Activated naive CD8-positive, alpha-beta T cell (primary cell): ENCODE data around the gene ALX3.

ENCODE experiments used
- H3K27ac Mint-ChIP-seq: one replicate; pipeline ENCODE4 v1.8.0; 2021; ENCODE audit warnings: mixed read lengths
- H3K27me3 Mint-ChIP-seq: one replicate; pipeline ENCODE4 v1.8.0; 2021; ENCODE audit warnings: mixed read lengths
- H3K36me3 Mint-ChIP-seq: one replicate; pipeline ENCODE4 v1.8.0; 2021; ENCODE audit warnings: mixed read lengths
- H3K4me1 Mint-ChIP-seq: one replicate; pipeline ENCODE4 v1.8.0; 2021; ENCODE audit warnings: low read depth, mixed read lengths
- H3K4me3 Mint-ChIP-seq: one replicate; pipeline ENCODE4 v1.8.0; 2021; ENCODE audit warnings: mild to moderate bottlenecking, mixed read lengths
- H3K9me3 Mint-ChIP-seq: one replicate; pipeline ENCODE4 v1.8.0; 2021; ENCODE audit warnings: low read depth, mixed read lengths

Gene ALX3

DNA sequence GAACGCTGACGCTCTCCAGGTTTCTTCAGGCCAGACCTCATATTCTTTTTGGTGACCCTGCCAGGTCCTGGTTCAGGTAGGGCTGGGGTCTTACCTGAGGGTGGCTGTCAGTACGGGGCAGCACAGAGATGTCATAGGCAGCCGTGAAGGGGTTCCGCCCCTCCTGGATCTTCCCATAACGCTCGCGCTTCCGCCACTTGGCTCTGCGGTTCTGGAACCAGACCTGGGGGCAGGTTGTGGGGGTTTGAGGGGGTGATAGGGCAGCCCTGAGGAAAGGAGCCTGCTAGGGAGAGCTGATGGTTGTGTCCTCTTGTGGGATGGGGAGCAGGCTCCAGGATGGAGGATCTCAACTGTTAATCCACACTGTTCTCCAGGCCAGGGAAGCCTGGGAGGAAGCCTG is 9.1 kb downstream of the ALX3 start:
- H3K4me3 Mint-ChIP-seq: no peak overlapping the region
- no peaks in the 10 kb centered on the region for H3K9me3 Mint-ChIP-seq
- peaks cover 2% of the 10 kb centered on the region for H3K4me1 Mint-ChIP-seq
- H3K36me3 Mint-ChIP-seq: peaks cover 3% of the 10 kb centered on the region
- H3K27me3 Mint-ChIP-seq: peaks cover 2% of the 10 kb centered on the region
- no peak overlapping the region for H3K27ac Mint-ChIP-seq

DNA sequence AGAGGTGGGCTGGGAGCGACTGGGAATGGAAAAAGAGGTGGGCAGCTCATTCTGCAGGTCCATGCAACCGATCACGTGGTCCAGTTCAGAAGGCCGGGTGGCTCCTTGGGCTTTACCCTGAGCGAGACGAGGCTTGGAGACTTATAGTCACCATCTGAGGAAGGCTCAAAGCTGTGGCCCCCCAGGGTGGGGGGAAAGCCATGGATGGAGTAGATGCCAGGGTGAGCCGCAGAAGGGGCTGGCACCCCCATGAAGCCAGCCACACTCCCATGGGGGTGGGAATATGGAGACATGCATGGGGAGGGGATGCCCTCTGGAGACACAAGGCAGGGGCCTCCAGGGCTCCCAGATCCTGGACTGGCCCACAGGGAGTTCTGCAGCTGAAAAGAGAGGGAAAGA is 9.8 kb downstream of the ALX3 start:
- Mint-ChIP-seq H3K27me3 (no peaks in the 10 kb centered on the region), H3K36me3 (peaks cover 3% of the 10 kb centered on the region), H3K4me3 (no peak overlapping the region), H3K4me1 (peaks cover 2% of the 10 kb centered on the region), H3K9me3 (no peaks in the 10 kb centered on the region), H3K27ac (no peak overlapping the region)

DNA sequence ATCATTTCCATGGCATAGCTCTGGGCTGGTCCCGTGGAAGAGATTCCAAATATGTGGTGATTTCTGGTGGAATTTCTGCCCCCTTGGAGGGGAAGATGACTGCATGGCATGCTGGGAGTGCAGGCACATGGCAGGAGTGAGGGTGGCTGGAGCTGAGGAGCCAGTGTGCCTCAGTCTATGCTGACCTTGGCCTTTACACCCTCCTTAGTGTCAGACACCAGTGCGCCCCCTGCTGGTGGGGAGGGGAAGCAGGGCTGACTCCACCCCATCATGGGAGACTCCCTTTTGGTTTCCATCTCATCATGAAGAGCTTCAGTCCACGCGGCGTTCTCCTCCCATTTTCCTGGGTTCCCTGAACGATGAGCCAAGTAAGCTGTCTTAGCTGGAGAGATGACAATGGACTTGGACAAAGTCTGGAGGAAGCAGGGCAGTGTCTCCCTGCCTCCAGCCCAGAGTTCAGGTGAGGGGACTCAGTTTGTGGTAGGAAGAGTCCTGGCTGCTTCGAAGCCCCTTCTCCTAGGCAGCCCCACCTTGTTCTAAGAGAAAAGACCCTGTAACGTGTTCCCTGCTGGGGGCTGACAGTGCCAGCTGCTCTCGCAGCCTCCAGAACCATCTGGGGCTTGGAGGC is 10.3 kb downstream of the ALX3 start:
- Mint-ChIP-seq H3K4me3 (no peak overlapping the region), H3K4me1 (peaks cover 2% of the 10 kb centered on the region), H3K27ac (no peak overlapping the region), H3K27me3 (no peaks in the 10 kb centered on the region), H3K9me3 (no peaks in the 10 kb centered on the region), H3K36me3 (peaks cover 3% of the 10 kb centered on the region)

DNA sequence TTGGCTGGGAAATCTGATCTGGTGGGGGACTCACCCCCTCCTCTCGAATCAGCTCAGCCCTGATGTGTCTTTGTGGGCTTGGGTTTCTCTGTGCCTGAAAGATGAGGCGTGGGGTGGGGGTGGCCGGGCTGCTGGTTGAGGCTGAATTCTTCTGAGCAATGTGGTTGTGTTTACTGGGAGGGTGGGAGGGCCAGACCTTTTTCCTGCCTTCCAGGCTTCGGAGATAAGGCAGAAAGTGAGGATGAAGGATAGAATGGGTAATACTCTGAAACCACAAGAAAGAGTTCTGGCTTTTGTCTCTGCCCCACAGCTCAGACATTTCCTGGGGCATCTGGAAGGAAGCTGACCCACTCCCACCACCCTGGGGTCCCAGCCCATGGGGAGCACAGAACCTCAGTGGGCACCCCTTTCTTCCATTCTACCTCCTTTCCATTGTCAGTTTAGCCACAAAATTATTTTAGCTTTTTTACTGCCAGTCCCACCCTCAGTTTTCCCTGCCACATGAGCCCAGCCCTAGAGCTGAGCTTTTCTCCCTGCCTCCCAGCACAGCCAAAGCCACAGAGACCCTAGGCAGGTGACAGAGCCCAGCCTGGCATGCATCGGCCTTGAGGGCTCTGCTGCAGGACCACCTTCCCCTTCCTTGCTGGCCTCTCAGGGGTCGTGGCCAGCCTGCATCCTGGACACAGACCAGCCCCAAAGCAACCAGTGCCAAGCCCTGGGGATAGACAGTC is 11.2 kb downstream of the ALX3 start:
- Mint-ChIP-seq H3K27me3 (no peaks in the 10 kb centered on the region), H3K27ac (no peak overlapping the region), H3K4me3 (no peak overlapping the region), H3K4me1 (peaks cover 2% of the 10 kb centered on the region), H3K36me3 (peaks cover 3% of the 10 kb centered on the region), H3K9me3 (no peaks in the 10 kb centered on the region)

DNA sequence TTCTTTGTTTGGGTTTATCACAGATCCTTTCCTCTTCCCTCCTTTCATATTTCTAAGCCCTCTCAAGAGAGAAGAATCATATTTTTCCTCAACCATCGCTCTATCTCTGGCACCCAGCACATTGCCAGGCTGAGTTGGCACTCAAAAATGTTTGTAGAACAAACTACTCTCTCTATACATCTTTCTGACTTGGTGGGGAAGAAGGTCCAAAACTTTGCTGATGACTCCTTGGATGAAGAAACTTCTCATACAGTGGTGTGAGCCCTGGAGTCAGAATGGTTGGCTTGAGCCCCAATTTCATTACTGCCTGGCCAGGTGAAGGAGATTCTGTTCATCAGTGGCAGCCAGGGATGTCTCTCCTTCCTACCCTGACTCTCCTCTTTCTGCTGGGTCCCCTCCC is 11.9 kb downstream of the ALX3 start:
- Mint-ChIP-seq H3K4me3 (no peak overlapping the region), H3K36me3 (peaks cover 6% of the 10 kb centered on the region), H3K9me3 (no peaks in the 10 kb centered on the region), H3K4me1 (peaks cover 2% of the 10 kb centered on the region), H3K27ac (no peak overlapping the region), H3K27me3 (no peaks in the 10 kb centered on the region)

DNA sequence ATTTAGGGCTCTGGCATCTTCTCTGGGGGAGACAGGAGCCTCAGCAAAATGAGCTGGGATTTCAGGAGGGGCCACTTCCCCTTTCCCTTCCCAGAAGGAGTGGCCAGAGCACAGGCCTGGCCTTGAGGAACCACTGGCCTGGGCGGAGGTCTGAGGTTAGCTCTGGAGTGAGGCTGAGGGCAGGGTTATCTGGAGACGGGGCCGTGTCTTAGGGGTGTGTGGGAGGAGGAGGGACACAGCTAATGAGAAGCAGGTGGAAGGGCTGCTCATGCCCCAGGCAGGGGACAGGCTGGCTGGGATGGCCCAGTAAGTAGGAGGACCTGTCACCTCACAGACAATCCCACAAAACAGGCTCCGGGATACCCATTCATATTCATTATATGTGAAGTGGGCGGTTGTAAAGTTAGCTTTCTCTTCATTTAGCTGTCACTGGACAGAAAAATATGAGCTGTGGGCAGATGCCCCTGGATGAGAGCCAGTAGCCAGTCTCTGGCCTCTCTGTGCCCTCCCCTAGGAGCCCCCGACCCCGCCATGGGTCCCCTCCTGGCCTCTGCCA is 12.4 kb downstream of the ALX3 start:
- H3K4me3 Mint-ChIP-seq: no peak overlapping the region
- peaks cover 2% of the 10 kb centered on the region for H3K4me1 Mint-ChIP-seq
- H3K27ac Mint-ChIP-seq: no peak overlapping the region
- H3K27me3 Mint-ChIP-seq: no peaks in the 10 kb centered on the region
- H3K36me3 Mint-ChIP-seq: peaks cover 6% of the 10 kb centered on the region
- H3K9me3 Mint-ChIP-seq: no peaks in the 10 kb centered on the region

DNA sequence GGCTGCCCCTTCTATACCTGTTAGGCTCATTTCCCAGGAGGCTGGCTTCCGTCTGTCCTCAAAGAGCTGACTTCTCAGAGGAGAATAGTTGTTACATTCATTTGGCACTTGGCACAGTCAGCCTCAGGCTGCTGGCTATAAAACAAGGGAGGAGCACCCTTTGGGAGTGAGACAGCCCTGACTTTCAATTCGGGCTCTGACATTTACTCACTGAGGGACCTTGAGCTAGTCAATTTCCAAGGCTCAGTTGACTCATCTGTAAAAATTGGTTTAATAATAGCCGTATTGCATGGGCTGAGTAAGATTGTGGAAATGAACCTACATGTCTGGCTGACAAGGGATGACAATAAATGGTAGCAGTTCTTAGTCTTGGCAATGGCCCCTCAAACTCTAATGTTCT is 13.7 kb downstream of the ALX3 start:
- Mint-ChIP-seq H3K27ac (no peak overlapping the region), H3K9me3 (no peaks in the 10 kb centered on the region), H3K4me3 (no peak overlapping the region), H3K4me1 (peaks cover 2% of the 10 kb centered on the region), H3K27me3 (no peaks in the 10 kb centered on the region), H3K36me3 (peaks cover 9% of the 10 kb centered on the region)

DNA sequence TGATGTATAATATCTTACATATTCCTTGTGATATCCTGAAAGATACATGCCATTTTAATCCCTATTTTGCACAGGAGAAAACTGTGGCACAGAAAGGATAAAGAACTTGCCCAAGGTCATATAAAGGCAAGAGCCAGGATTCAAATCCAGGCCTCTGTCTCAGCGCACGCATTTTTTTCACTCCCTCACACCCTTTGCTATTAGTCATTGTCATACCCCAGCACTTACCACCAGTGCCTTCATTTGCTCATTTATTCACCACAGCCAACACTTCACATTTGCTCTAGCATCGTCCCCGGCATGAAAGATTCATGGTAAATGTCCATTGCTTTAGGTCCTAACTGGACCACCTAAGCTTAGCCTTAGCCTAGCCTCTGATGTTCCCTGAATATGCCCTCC is 14.2 kb downstream of the ALX3 start:
- Mint-ChIP-seq H3K27me3 (no peaks in the 10 kb centered on the region), H3K27ac (no peak overlapping the region)

DNA sequence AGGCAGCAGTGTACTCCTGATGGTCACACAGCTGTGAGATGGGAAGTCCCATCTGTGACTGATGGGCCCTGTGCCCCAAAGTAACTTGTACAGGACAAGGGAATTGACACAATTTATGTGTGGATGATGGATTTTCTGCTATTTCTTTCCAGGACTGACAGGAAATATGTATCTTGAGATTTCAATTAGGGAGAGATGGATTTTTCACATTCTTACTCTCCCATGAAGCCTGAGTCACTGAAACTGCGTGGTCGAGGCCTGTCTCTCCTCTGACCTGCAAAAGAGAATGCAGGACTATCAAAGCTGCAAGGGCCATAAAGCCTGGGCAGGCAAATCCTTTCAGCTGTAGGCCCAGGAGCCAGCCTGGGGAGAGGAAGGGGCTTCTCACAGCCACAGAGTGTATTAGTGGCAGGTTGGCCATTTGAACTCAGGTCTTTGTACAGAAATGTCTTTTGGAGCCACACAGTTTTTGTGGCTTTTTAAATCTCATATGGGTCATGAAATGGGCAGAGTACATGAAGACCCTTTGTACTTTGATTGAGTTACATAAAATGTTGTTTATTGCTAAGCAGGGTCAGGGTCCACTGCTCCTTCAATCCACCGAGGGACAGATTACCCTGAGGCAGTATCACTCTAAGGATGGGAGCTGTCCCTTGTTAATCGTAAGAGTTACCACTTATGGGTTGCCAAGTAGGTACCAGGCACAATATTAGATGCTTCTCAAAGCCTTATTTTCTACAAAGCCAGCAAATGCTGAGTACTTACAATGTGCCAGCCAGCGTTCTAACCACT is 14.8 kb downstream of the ALX3 start:
- Mint-ChIP-seq H3K27ac (no peak overlapping the region), H3K4me3 (no peak overlapping the region), H3K36me3 (peaks cover 9% of the 10 kb centered on the region), H3K9me3 (no peaks in the 10 kb centered on the region), H3K27me3 (no peaks in the 10 kb centered on the region), H3K4me1 (peaks cover 2% of the 10 kb centered on the region)

More for the DNA sequence above, 14.2 kb downstream of the ALX3 start:
- Mint-ChIP-seq H3K4me3 (no peak overlapping the region), H3K9me3 (no peaks in the 10 kb centered on the region), H3K4me1 (peaks cover 2% of the 10 kb centered on the region), H3K36me3 (peaks cover 9% of the 10 kb centered on the region)

DNA sequence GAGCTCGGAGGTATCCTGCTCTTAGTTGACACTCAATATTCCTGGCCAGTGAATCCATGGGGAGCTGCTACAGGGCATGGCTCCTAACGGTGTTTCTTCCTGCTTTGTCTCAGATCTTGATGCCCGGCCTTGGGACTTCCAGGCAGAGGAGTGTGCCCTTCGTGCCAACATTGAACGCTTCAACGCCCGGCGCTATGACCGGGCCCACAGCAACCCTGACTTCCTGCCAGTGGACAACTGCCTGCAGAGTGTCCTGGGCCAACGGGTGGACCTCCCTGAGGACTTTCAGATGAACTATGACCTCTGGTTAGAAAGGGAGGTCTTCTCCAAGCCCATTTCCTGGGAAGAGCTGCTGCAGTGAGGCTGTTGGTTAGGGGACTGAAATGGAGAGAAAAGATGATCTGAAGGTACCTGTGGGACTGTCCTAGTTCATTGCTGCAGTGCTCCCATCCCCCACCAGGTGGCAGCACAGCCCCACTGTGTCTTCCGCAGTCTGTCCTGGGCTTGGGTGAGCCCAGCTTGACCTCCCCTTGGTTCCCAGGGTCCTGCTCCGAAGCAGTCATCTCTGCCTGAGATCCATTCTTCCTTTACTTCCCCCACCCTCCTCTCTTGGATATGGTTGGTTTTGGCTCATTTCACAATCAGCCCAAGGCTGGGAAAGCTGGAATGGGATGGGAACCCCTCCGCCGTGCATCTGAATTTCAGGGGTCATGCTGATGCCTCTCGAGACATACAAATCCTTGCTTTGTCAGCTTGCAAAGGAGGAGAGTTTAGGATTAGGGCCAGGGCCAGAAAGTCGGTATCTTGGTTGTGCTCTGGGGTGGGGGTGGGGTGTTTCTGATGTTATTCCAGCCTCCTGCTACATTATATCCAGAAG is 16.7 kb downstream of the ALX3 start:
- Mint-ChIP-seq H3K27me3 (no peaks in the 10 kb centered on the region), H3K4me3 (no peak overlapping the region), H3K9me3 (no peaks in the 10 kb centered on the region), H3K4me1 (no peaks in the 10 kb centered on the region), H3K36me3 (peaks cover 6% of the 10 kb centered on the region), H3K27ac (no peak overlapping the region)

DNA sequence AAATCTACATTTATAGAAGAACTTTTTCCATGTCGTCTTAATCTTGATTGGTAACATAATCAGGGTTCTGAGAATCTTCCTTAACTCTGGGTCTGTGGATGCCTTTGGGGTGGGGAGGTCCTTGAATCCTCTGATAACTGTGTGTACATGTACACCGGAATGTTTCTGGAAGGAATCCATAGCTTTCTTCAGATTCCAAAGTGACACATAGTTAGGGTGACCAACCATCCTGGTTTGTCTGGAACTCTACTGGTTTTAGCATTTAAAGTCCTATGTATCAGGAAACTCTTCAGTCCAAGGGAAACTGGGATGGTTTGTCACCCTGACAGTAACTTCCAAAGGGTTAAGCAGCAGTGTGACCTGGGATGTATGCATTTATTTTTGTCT is 19.2 kb downstream of the ALX3 start:
- Mint-ChIP-seq H3K27ac (no peak overlapping the region), H3K27me3 (no peaks in the 10 kb centered on the region), H3K4me3 (no peak overlapping the region), H3K9me3 (no peaks in the 10 kb centered on the region), H3K4me1 (no peaks in the 10 kb centered on the region), H3K36me3 (peaks cover 6% of the 10 kb centered on the region)

DNA sequence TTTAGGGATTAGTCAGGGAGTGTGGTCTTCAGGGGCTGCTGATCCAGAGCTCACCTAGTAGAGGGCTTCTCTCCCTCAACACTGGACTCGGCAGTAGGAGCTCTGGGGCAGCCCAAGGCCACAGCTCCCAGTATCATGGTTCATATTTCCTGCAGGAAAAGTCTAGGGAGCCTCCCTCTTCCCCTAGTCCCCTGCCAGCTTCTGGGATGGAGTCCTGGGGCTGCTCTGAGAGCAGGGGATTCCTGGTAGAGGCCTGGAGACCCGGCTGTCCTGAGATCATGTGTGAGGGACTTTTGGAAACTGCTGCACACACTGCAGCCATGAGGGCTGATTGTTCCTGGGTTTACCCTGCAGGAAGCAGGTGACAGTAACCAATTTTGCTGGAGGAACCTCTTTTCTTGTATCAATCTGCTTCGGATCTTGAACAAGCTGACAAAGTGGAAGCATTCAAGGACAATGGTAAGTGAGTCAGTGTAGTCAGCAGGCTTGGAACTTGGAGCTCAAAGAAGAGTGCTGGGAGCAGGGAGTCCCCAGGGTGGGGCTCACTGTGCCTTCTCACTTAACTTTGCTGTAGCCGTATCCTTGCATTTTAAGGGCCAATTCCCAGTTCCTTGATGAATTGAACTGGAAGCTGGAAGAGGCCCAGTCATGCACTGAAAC is 19.7 kb downstream of the ALX3 start:
- no peak overlapping the region for H3K4me3 Mint-ChIP-seq
- peaks cover 6% of the 10 kb centered on the region for H3K36me3 Mint-ChIP-seq
- H3K9me3 Mint-ChIP-seq: no peaks in the 10 kb centered on the region
- H3K27ac Mint-ChIP-seq: no peak overlapping the region
- no peaks in the 10 kb centered on the region for H3K4me1 Mint-ChIP-seq
- no peaks in the 10 kb centered on the region for H3K27me3 Mint-ChIP-seq

DNA sequence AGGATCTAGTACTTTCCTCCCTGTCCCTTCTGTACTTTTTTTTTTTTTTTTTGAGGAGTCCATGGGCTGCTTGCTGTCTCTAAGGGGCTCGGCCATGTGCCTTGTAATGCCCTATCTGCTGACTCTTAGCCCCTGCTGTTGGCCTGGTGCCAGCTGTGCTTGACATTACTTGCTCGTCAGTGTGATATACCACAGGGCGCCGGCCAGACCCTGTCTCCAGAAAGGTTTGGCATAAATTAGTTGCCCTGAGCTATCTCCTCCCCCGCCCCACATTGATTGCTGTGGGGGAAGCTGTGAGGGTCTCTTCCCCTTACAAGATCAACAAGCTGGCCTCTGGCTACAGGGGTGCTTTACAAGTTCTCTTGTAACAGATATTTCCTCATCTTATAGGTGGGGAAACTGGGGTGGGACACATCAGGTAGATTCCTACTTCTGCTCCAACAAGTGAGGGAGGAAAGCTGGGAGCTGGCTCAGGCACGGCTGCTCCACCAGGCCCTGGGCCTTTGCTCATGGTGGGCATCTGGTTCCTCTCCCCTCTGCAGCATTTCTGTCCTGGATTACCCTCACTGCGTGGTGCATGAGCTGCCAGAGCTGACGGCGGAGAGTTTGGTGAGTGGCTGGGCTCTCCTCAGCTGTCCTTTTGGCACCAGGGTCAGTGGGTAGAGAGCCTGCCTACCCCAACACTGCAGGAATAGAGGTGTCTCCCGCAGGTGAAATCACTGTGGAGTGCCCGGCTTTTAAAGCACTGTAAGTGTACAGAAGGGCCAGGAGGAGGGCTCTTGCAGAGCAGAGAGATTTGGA is 20.5 kb downstream of the ALX3 start:
- Mint-ChIP-seq H3K27me3 (no peaks in the 10 kb centered on the region), H3K9me3 (no peaks in the 10 kb centered on the region), H3K4me1 (no peaks in the 10 kb centered on the region), H3K36me3 (peaks cover 9% of the 10 kb centered on the region), H3K4me3 (no peak overlapping the region), H3K27ac (no peak overlapping the region)
